ENCODE results near the gene GPR157. TPM values are rescaled to one million over a fixed set of nuclear protein-coding genes. Genes with fewer than 3 reads are reported as not detected.

The GPR157 gene
- polyA plus RNA-seq, 3 donors = 0.56 to 1.1 (median 0.72) TPM

GRCh38 chr1:9111957-9112356 lies 16.9 kb downstream of the GPR157 start:
- WGBS (ENCODE audit: insufficient coverage) = 93% methylated on average over 9 of the region's 9 CpGs
- Mint-ChIP-seq H3K36me3 (peaks cover 3 to 21% of the 10 kb centered on the region in 2 donors), H3K4me1 (peaks cover 9% of the 10 kb centered on the region), H3K27me3 (ENCODE audit: low read depth in 3 of 3) (peaks cover 0 to 3% (median 0%) of the 10 kb centered on the region in 3 donors), H3K27ac (peak overlapping the region in 1 of 7 donors; percentile 36), H3K9me3 (no peaks in the 10 kb centered on the region), H3K4me3 (no peak overlapping the region)
- no peaks in the 10 kb centered on the region for H3K9me3 ChIP-seq (replicated peaks in 1 of 2; ENCODE audit: control insufficient read depth in 1 of 2, insufficient read depth in 1 of 2, low read length in 2 of 2)
- no peak for DNase-seq
- no peaks in the 10 kb centered on the region for H4K20me1 ChIP-seq (ENCODE audit: insufficient read depth, low read length)
- no peak overlapping the region for H3K4me2 ChIP-seq (replicated peaks; ENCODE audit: extremely low read depth, low read length, poor library complexity, severe bottlenecking)
- TF ChIP-seq, protein P1, sequence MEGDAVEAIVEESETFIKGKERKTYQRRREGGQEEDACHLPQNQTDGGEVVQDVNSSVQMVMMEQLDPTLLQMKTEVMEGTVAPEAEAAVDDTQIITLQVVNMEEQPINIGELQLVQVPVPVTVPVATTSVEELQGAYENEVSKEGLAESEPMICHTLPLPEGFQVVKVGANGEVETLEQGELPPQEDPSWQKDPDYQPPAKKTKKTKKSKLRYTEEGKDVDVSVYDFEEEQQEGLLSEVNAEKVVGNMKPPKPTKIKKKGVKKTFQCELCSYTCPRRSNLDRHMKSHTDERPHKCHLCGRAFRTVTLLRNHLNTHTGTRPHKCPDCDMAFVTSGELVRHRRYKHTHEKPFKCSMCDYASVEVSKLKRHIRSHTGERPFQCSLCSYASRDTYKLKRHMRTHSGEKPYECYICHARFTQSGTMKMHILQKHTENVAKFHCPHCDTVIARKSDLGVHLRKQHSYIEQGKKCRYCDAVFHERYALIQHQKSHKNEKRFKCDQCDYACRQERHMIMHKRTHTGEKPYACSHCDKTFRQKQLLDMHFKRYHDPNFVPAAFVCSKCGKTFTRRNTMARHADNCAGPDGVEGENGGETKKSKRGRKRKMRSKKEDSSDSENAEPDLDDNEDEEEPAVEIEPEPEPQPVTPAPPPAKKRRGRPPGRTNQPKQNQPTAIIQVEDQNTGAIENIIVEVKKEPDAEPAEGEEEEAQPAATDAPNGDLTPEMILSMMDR (IDR thresholded peaks at IDR 0.05) = no peak
- intact Hi-C loops (cut with micrococcal nuclease) = loop anchor here in 1 of 2 donors (5.0 kb wide), 1 partner anchor 380 kb away; no protein-coding TSS in a partner anchor
- no peaks in the 10 kb centered on the region for H3K4me1 ChIP-seq (ENCODE audit: control insufficient read depth in 1 of 2, insufficient read depth in 2 of 2, low read length in 2 of 2)
- no peak overlapping the region for H3K9ac ChIP-seq (ENCODE audit: insufficient read depth, low read length, poor library complexity, severe bottlenecking)
- H2AFZ ChIP-seq (ENCODE audit: insufficient read depth, low read depth, low read length, poor library complexity, severe bottlenecking) = no peak overlapping the region
- H3K79me2 ChIP-seq (ENCODE audit: insufficient read depth, low read length) = no peaks in the 10 kb centered on the region
- no peaks in the 10 kb centered on the region for H3K36me3 ChIP-seq (replicated peaks in 1 of 2; ENCODE audit: control insufficient read depth in 1 of 2, insufficient read depth in 2 of 2, low read length in 2 of 2)
- H3K27ac ChIP-seq (ENCODE audit: low read depth in 1 of 2, low read length in 2 of 2) = no peak overlapping the region
- H3K27me3 ChIP-seq (ENCODE audit: control insufficient read depth in 2 of 2, insufficient read depth in 2 of 2, low read length in 2 of 2) = no peaks in the 10 kb centered on the region
- H3K4me3 ChIP-seq (replicated peaks in 1 of 3; ENCODE audit: low read depth in 2 of 3, low read length in 3 of 3) = no peak overlapping the region

DNA sequence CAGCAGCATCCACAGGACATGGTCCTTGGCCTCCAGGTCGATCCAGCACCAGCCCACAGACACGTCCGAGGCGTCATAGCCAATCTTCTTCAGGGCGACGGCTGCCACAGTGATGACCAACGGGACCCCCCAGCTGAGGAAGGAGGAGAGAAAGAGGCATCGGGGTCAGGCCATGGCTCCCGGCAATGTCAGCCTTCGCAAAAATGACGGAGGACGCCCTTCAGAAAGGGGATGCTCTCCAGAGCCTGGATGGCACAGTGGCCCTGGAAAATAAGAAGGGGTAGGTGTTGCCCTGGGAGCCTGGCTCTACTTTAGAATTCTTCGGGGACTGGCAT lies 17.6 kb downstream of the GPR157 start:
- H3K4me2 ChIP-seq (replicated peaks; ENCODE audit: extremely low read depth, low read length, poor library complexity, severe bottlenecking) = no peak overlapping the region
- H3K4me3 Mint-ChIP-seq = no peak overlapping the region
- H2AFZ ChIP-seq (ENCODE audit: insufficient read depth, low read depth, low read length, poor library complexity, severe bottlenecking) = no peak overlapping the region
- H3K27ac ChIP-seq (ENCODE audit: low read depth in 1 of 2, low read length in 2 of 2) = no peak overlapping the region
- no peaks in the 10 kb centered on the region for H3K4me1 ChIP-seq (ENCODE audit: control insufficient read depth in 1 of 2, insufficient read depth in 2 of 2, low read length in 2 of 2)
- no peak for DNase-seq
- no peak overlapping the region for H3K9ac ChIP-seq (ENCODE audit: insufficient read depth, low read length, poor library complexity, severe bottlenecking)
- no peaks in the 10 kb centered on the region for H3K9me3 ChIP-seq (replicated peaks in 1 of 2; ENCODE audit: control insufficient read depth in 1 of 2, insufficient read depth in 1 of 2, low read length in 2 of 2)
- H4K20me1 ChIP-seq (ENCODE audit: insufficient read depth, low read length) = no peaks in the 10 kb centered on the region
- no peaks in the 10 kb centered on the region for H3K27me3 ChIP-seq (ENCODE audit: control insufficient read depth in 2 of 2, insufficient read depth in 2 of 2, low read length in 2 of 2)
- H3K36me3 ChIP-seq (replicated peaks in 1 of 2; ENCODE audit: control insufficient read depth in 1 of 2, insufficient read depth in 2 of 2, low read length in 2 of 2) = no peaks in the 10 kb centered on the region
- peaks cover 3 to 21% of the 10 kb centered on the region in 2 donors for H3K36me3 Mint-ChIP-seq
- peaks cover 9% of the 10 kb centered on the region for H3K4me1 Mint-ChIP-seq
- no peaks in the 10 kb centered on the region for H3K9me3 Mint-ChIP-seq
- H3K4me3 ChIP-seq (replicated peaks in 1 of 3; ENCODE audit: low read depth in 2 of 3, low read length in 3 of 3) = no peak overlapping the region
- peak overlapping the region in 1 of 7 donors; percentile 36 for H3K27ac Mint-ChIP-seq
- H3K79me2 ChIP-seq (ENCODE audit: insufficient read depth, low read length) = no peaks in the 10 kb centered on the region
- TF ChIP-seq, protein P1 (IDR thresholded peaks at IDR 0.05) = no peak
- 96% methylated on average over 12 of the region's 13 CpGs for WGBS (ENCODE audit: insufficient coverage)
- peaks cover 0 to 4% (median 0%) of the 10 kb centered on the region in 3 donors for H3K27me3 Mint-ChIP-seq (ENCODE audit: low read depth in 3 of 3)
- intact Hi-C loops (cut with micrococcal nuclease) = loop anchor here in 1 of 2 donors (5.0 kb wide), 1 partner anchor 381 kb away; no protein-coding TSS in a partner anchor
